Measurements from ENCODE around the gene HERPUD1.

The HERPUD1 gene

DNA sequence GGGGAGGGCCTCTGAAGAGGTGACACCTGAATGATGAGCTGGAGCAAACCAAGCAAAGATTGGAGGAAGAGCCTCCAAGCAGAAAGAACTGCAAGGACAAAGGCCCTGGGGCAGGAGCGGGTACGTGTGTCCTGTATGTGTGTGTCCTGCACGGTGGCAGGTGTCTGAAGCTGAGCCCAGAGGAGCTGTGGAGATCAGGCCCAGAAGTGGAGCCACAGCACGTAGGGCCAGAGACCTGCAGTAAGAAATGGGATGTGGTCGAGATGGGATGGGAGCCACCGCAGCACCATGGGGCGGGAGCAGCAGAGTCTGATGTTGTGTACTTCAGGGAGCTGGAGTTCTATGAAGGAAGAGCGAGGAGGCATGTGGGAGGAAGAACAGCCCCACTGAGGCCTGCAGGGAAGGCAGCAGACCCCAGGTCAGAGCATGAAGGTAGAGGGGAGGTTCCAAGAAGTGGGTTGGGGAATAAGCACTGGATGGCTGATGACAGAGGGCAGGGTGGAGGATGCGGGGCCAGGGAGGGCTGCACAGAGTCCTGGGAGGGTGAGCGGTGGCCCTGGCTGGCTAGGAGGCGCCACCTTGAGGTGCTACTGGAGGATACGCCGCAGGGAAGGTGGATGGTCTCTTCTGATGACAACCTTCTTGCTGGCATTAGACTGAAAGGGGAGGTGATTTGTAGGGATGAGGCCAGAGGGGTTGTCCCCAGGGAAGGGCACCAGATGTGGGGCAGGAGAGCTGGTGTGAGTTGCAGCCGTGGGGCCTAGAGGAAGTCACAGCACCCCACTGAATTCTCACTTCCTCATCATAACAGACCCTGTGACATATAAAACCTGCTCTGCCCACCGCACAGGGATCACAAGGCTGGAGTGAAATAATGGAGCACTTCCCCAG, 19.2 kb downstream of the HERPUD1 start (continued):
- TF ChIP-seq ZNF654 (tag by site-specific recombination; IDR thresholded peaks at IDR 0.05; ENCODE audit: low read depth): peak; percentile 83
- TF ChIP-seq ZNF2 (tag by site-specific recombination; IDR thresholded peaks at IDR 0.05): 0 out of 2 replicates have a peak, but pooled peaks have one; percentile 54
- TF ChIP-seq, protein P1, sequence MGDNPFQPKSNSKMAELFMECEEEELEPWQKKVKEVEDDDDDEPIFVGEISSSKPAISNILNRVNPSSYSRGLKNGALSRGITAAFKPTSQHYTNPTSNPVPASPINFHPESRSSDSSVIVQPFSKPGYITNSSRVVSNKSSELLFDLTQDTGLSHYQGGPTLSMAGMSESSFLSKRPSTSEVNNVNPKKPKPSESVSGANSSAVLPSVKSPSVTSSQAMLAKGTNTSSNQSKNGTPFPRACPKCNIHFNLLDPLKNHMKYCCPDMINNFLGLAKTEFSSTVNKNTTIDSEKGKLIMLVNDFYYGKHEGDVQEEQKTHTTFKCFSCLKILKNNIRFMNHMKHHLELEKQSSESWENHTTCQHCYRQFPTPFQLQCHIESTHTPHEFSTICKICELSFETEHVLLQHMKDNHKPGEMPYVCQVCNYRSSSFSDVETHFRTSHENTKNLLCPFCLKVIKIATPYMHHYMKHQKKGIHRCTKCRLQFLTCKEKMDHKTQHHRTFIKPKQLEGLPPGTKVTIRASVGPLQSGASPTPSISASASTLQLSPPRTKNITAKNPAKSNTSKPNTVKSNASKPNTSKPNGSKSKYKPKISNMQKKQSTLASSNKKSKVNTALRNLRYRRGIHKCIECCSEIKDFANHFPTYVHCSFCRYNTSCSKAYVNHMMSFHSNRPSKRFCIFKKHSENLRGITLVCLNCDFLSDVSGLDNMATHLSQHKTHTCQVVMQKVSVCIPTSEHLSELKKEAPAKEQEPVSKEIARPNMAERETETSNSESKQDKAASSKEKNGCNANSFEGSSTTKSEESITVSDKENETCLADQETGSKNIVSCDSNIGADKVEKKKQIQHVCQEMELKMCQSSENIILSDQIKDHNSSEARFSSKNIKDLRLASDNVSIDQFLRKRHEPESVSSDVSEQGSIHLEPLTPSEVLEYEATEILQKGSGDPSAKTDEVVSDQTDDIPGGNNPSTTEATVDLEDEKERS (tag by site-specific recombination; IDR thresholded peaks at IDR 0.05): no peak
- TF ChIP-seq ZNF544 (tag by site-specific recombination; IDR thresholded peaks at IDR 0.05): no peak
- no peak for TF ChIP-seq HOXA7 (CRISPR knock-in tag; IDR thresholded peaks at IDR 0.05; ENCODE audit: borderline replicate concordance)
- TF ChIP-seq, protein P2, sequence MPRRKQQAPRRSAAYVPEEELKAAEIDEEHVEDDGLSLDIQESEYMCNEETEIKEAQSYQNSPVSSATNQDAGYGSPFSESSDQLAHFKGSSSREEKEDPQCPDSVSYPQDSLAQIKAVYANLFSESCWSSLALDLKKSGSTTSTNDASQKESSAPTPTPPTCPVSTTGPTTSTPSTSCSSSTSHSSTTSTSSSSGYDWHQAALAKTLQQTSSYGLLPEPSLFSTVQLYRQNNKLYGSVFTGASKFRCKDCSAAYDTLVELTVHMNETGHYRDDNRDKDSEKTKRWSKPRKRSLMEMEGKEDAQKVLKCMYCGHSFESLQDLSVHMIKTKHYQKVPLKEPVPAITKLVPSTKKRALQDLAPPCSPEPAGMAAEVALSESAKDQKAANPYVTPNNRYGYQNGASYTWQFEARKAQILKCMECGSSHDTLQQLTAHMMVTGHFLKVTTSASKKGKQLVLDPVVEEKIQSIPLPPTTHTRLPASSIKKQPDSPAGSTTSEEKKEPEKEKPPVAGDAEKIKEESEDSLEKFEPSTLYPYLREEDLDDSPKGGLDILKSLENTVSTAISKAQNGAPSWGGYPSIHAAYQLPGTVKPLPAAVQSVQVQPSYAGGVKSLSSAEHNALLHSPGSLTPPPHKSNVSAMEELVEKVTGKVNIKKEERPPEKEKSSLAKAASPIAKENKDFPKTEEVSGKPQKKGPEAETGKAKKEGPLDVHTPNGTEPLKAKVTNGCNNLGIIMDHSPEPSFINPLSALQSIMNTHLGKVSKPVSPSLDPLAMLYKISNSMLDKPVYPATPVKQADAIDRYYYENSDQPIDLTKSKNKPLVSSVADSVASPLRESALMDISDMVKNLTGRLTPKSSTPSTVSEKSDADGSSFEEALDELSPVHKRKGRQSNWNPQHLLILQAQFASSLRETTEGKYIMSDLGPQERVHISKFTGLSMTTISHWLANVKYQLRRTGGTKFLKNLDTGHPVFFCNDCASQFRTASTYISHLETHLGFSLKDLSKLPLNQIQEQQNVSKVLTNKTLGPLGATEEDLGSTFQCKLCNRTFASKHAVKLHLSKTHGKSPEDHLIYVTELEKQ (tag by site-specific recombination; IDR thresholded peaks at IDR 0.05; ENCODE audit: borderline replicate concordance): no peak
- no peak for TF ChIP-seq YY1 (tag by site-specific recombination; IDR thresholded peaks at IDR 0.05)
- TF ChIP-seq GLIS2 (tag by site-specific recombination; IDR thresholded peaks at IDR 0.05): peak; percentile 63
- TF ChIP-seq ZBTB7A (tag by site-specific recombination; IDR thresholded peaks at IDR 0.05; ENCODE audit: low read depth): no peak
- TF ChIP-seq, protein P3, sequence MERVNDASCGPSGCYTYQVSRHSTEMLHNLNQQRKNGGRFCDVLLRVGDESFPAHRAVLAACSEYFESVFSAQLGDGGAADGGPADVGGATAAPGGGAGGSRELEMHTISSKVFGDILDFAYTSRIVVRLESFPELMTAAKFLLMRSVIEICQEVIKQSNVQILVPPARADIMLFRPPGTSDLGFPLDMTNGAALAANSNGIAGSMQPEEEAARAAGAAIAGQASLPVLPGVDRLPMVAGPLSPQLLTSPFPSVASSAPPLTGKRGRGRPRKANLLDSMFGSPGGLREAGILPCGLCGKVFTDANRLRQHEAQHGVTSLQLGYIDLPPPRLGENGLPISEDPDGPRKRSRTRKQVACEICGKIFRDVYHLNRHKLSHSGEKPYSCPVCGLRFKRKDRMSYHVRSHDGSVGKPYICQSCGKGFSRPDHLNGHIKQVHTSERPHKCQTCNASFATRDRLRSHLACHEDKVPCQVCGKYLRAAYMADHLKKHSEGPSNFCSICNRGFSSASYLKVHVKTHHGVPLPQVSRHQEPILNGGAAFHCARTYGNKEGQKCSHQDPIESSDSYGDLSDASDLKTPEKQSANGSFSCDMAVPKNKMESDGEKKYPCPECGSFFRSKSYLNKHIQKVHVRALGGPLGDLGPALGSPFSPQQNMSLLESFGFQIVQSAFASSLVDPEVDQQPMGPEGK (tag by site-specific recombination; IDR thresholded peaks at IDR 0.05): peak; percentile 74
- TF ChIP-seq ZXDB (tag by site-specific recombination; IDR thresholded peaks at IDR 0.05): no peak
- no peak for TF ChIP-seq MZF1 (tag by site-specific recombination; IDR thresholded peaks at IDR 0.05; ENCODE audit: borderline replicate concordance)
- no peak for TF ChIP-seq GLI2 (tag by site-specific recombination; IDR thresholded peaks at IDR 0.05; ENCODE audit: borderline replicate concordance, low read depth)
- no peak for TF ChIP-seq PRDM1 (tag by site-specific recombination; IDR thresholded peaks at IDR 0.05)
- TF ChIP-seq ZBTB17 (tag by site-specific recombination; IDR thresholded peaks at IDR 0.05): peak; percentile 61; the same call in 1 of the 2 replicates
- no peak for TF ChIP-seq ZNF266 (tag by site-specific recombination; IDR thresholded peaks at IDR 0.05; ENCODE audit: low read depth)
- TF ChIP-seq ZNF24 (tag by site-specific recombination; IDR thresholded peaks at IDR 0.05): 0 out of 2 replicates have a peak, but pooled peaks have one; percentile 27
- TF ChIP-seq, protein P4, sequence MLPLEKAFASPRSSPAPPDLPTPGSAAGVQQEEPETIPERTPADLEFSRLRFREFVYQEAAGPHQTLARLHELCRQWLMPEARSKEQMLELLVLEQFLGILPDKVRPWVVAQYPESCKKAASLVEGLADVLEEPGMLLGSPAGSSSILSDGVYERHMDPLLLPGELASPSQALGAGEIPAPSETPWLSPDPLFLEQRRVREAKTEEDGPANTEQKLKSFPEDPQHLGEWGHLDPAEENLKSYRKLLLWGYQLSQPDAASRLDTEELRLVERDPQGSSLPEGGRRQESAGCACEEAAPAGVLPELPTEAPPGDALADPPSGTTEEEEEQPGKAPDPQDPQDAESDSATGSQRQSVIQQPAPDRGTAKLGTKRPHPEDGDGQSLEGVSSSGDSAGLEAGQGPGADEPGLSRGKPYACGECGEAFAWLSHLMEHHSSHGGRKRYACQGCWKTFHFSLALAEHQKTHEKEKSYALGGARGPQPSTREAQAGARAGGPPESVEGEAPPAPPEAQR (tag by site-specific recombination; IDR thresholded peaks at IDR 0.05): no peak
- peak; percentile 78 for TF ChIP-seq ZNF623 (tag by site-specific recombination; IDR thresholded peaks at IDR 0.05)
- no peak for TF ChIP-seq SP2 (tag by site-specific recombination; IDR thresholded peaks at IDR 0.05)
- no peak for TF ChIP-seq ZEB2 (tag by site-specific recombination; IDR thresholded peaks at IDR 0.05)
- no peak for TF ChIP-seq ZNF157 (tag by site-specific recombination; IDR thresholded peaks at IDR 0.05)
- no peak for TF ChIP-seq ZNF391 (tag by site-specific recombination; IDR thresholded peaks at IDR 0.05; ENCODE audit: borderline replicate concordance, low read depth)
- TF ChIP-seq, protein P5, sequence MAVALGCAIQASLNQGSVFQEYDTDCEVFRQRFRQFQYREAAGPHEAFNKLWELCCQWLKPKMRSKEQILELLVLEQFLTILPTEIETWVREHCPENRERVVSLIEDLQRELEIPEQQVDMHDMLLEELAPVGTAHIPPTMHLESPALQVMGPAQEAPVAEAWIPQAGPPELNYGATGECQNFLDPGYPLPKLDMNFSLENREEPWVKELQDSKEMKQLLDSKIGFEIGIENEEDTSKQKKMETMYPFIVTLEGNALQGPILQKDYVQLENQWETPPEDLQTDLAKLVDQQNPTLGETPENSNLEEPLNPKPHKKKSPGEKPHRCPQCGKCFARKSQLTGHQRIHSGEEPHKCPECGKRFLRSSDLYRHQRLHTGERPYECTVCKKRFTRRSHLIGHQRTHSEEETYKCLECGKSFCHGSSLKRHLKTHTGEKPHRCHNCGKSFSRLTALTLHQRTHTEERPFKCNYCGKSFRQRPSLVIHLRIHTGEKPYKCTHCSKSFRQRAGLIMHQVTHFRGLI (tag by site-specific recombination; IDR thresholded peaks at IDR 0.05): no peak
- TF ChIP-seq ZBTB20 (tag by site-specific recombination; IDR thresholded peaks at IDR 0.05): peak; percentile 45
- TF ChIP-seq EGR2 (tag by site-specific recombination; IDR thresholded peaks at IDR 0.05; ENCODE audit: low read depth): no peak
- TF ChIP-seq FEZF1 (tag by site-specific recombination; IDR thresholded peaks at IDR 0.05): no peak
- TF ChIP-seq ZNF184 (tag by site-specific recombination; IDR thresholded peaks at IDR 0.05): no peak

Data from HEK293 (cell line).